GM12878 (cell line): ENCODE data around the gene GFM1. TPM values are rescaled to one million over a fixed set of nuclear protein-coding genes. Genes with fewer than 3 reads are reported as not detected.

Experiments
- ATAC-seq: fragments of 200-7000 bp; cut with Tn5 transposase; 3 replicates; pipeline ENCODE4 v1.9.1; 2020; ENCODE audit warnings: mild to moderate bottlenecking, moderate library complexity
- BruUV-seq: library from RNA; stranded (reverse); fragments of 400-500 nt; replicated peaks from 2 replicates; lab custom pipeline; 2021; lab: Mats Ljungman, UMichigan
- CTCF ChIA-PET: fragments of 300-600 bp; sonication (Branson Sonifier 250); formaldehyde crosslinking; extraction: SDS; loops from one replicate; lab custom pipeline; 2021; ENCODE audit warnings: inconsistent platforms; lab: Yijun Ruan, JAX
- POLR2A ChIA-PET: fragments of 350-600 bp; formaldehyde crosslinking; extraction: SDS; loops from one replicate; lab custom pipeline; 2021; ENCODE audit warnings: inconsistent platforms; lab: Charles Lee
- RAD21 ChIA-PET: fragments of 300-600 bp; sonication (Branson Sonifier 250); formaldehyde crosslinking; loops from one replicate; lab custom pipeline; 2023; ENCODE audit warnings: antibody characterized with exemption; ENCODE audit not compliant: unreplicated experiment; lab: Charles Lee
- SMC1A ChIA-PET: fragments of 300-600 bp; sonication (Branson Sonifier 250); formaldehyde crosslinking; loops from one replicate; lab custom pipeline; 2023; ENCODE audit not compliant: unreplicated experiment, uncharacterized antibody; lab: Charles Lee
- DNase-seq: peaks from one replicate; pipeline ENCODE4 v3.0.0-alpha.2; 2011; ENCODE audit warnings: low read depth, low spot score
- FAIRE-seq: peaks from 3 replicates; lab custom pipeline; 2011; peaks lifted over from hg19 to GRCh38; lab: Jason Lieb, UNC
- H2AFZ ChIP-seq: 2 replicates; pipeline ENCODE4 v1.6.0; 2011; ENCODE audit warnings: low read depth, low read length, control low read depth; ENCODE audit not compliant: control insufficient read depth
- H3K27ac ChIP-seq: 2 replicates; pipeline ENCODE4 v1.5.1; 2011; ENCODE audit warnings: control low read depth; ENCODE audit not compliant: control insufficient read depth, insufficient read depth
- H3K27me3 ChIP-seq, 2 experiments: replicated peaks in 1 of 2; 2 replicates each; pipeline versions ENCODE4 v1.6.0 to v1.6.1; 2011; ENCODE audit warnings: low read length in 1 of 2; ENCODE audit not compliant: control insufficient read depth in 2 of 2, insufficient read depth in 2 of 2
- H3K36me3 ChIP-seq, 2 experiments: 2 replicates each; pipeline ENCODE4 v1.5.1; 2011; ENCODE audit warnings: low read length in 1 of 2; ENCODE audit not compliant: control insufficient read depth in 2 of 2, insufficient read depth in 2 of 2
- H3K4me1 ChIP-seq: 2 replicates; pipeline ENCODE4 v1.6.1; 2011; ENCODE audit warnings: mild to moderate bottlenecking, low read length, moderate library complexity, mixed read lengths; ENCODE audit not compliant: control insufficient read depth, insufficient read depth
- H3K4me2 ChIP-seq: 2 replicates; pipeline ENCODE4 v1.6.0; 2011; ENCODE audit warnings: control low read depth; ENCODE audit not compliant: control insufficient read depth, insufficient read depth
- H3K4me3 ChIP-seq: fragments of 200-600 bp; sonication (generic); 2 replicates; pipeline ENCODE4 v1.5.1; 2016
- H3K79me2 ChIP-seq: 2 replicates; pipeline ENCODE4 v1.6.0; 2011; ENCODE audit warnings: low read length; ENCODE audit not compliant: control insufficient read depth, insufficient read depth
- H3K9ac ChIP-seq: 2 replicates; pipeline ENCODE4 v1.8.0; 2011; ENCODE audit warnings: low read length, control low read depth, mixed read lengths; ENCODE audit not compliant: control insufficient read depth, insufficient read depth
- H3K9me3 ChIP-seq: replicated peaks from 3 replicates; pipeline ENCODE4 v1.5.1; 2011; ENCODE audit warnings: mild to moderate bottlenecking, low read length; ENCODE audit not compliant: control insufficient read depth, insufficient read depth
- H4K20me1 ChIP-seq: 2 replicates; pipeline ENCODE4 v1.6.0; 2011; ENCODE audit not compliant: control insufficient read depth, insufficient read depth
- CEBPB ChIP-seq, 2 experiments: fragments of 150-350 bp in 1 of 2; IDR thresholded peaks; 2 replicates each; pipeline ENCODE4 v1.6.1; 2012 to 2014; ENCODE audit warnings: low read depth in 2 of 2, low read length in 2 of 2, borderline replicate concordance in 1 of 2, inconsistent platforms in 1 of 2
- EGR1 ChIP-seq, 2 experiments: IDR thresholded peaks; 1 replicate in 1 of 2; 2 replicates in 1 of 2; pipeline ENCODE4 v1.6.1; 2011 to 2012; ENCODE audit warnings: low read depth in 2 of 2, low read length in 2 of 2, borderline replicate concordance in 1 of 2, mild to moderate bottlenecking in 1 of 2, moderate library complexity in 1 of 2
- FOXM1 ChIP-seq: IDR thresholded peaks from 2 replicates; pipeline ENCODE4 v1.6.1; 2012; ENCODE audit warnings: low read depth, mild to moderate bottlenecking, inconsistent platforms, low read length, moderate library complexity
- HDGF ChIP-seq: fragments of 450-650 bp; IDR thresholded peaks from 2 replicates; pipeline ENCODE4 v1.6.1; 2016; ENCODE audit warnings: antibody characterized with exemption
- IRF4 ChIP-seq: IDR thresholded peaks from 2 replicates; pipeline ENCODE4 v1.6.1; 2011; ENCODE audit warnings: low read depth, low read length
- NFYB ChIP-seq: IDR thresholded peaks from 2 replicates; pipeline ENCODE4 v1.6.1; 2011; ENCODE audit warnings: low read depth, mild to moderate bottlenecking, low read length, improper control_type of control experiment, moderate library complexity; ENCODE audit not compliant: insufficient read depth
- NR2F1 ChIP-seq: fragments of 450-650 bp; conservative IDR thresholded peaks from 2 replicates; pipeline ENCODE4 v1.6.1; 2017; ENCODE audit warnings: mild to moderate bottlenecking
- PKNOX1 ChIP-seq: fragments of 450-650 bp; IDR thresholded peaks from 2 replicates; pipeline ENCODE4 v1.6.1; 2016; ENCODE audit warnings: mild to moderate bottlenecking
- RAD21 ChIP-seq: IDR thresholded peaks from 2 replicates; pipeline ENCODE4 v1.6.1; 2011; ENCODE audit warnings: mild to moderate bottlenecking, low read depth, low read length, moderate library complexity; ENCODE audit not compliant: insufficient read depth
- RFX5 ChIP-seq: IDR thresholded peaks from 2 replicates; pipeline ENCODE4 v1.6.1; 2011; ENCODE audit warnings: low read depth, low read length, improper control_type of control experiment
- RUNX3 ChIP-seq: IDR thresholded peaks from 2 replicates; pipeline ENCODE4 v1.6.1; 2012; ENCODE audit warnings: low read length, inconsistent platforms
- SIX5 ChIP-seq: IDR thresholded peaks from 2 replicates; pipeline ENCODE4 v1.6.1; 2011; ENCODE audit warnings: mild to moderate bottlenecking, low read depth, low read length, moderate library complexity; ENCODE audit not compliant: severe bottlenecking
- SUZ12 ChIP-seq: fragments of 200-600 bp; sonication (generic); IDR thresholded peaks from one replicate; pipeline ENCODE4 v1.6.1; 2018; ENCODE audit warnings: antibody characterized with exemption, mild to moderate bottlenecking; ENCODE audit not compliant: unreplicated experiment
- TARDBP ChIP-seq: IDR thresholded peaks from 2 replicates; pipeline ENCODE4 v1.6.1; 2016; ENCODE audit warnings: borderline replicate concordance
- TBL1XR1 ChIP-seq: IDR thresholded peaks from 2 replicates; pipeline ENCODE4 v1.6.1; 2012; ENCODE audit warnings: low read depth, low read length, improper control_type of control experiment
- ZBTB33 ChIP-seq: fragments of 450-650 bp; IDR thresholded peaks from 2 replicates; pipeline ENCODE4 v1.6.1; 2017; ENCODE audit warnings: mild to moderate bottlenecking
- ZNF274 ChIP-seq: IDR thresholded peaks from one replicate; pipeline ENCODE4 v1.8.0; 2011; ENCODE audit not compliant: insufficient read length, insufficient read depth
- ZNF384 ChIP-seq: IDR thresholded peaks from 2 replicates; pipeline ENCODE4 v1.6.1; 2012; ENCODE audit warnings: low read depth, mild to moderate bottlenecking, low read length, improper control_type of control experiment, borderline replicate concordance
- WGBS: methylation state at CpG from one replicate; pipeline ENCODE4 v1.1.6; 2016; ENCODE audit warnings: low lambda C conversion rate; ENCODE audit not compliant: insufficient replicate concordance, insufficient coverage; ENCODE audit errors: missing lambda C conversion rate; 5-methylcytosine and 5-hydroxymethylcytosine counted together
- in situ Hi-C: fragments of 300-500 bp; cut with MboI; formaldehyde crosslinking; loops from 9 replicates; pipeline ENCODE4 v1.14.3; 2018; ENCODE audit warnings: mixed read lengths
- intact Hi-C: fragments of 100-400 bp; cut with micrococcal nuclease; formaldehyde crosslinking; loops from one replicate; pipeline ENCODE4 v1.14.2; 2022; ENCODE audit not compliant: unreplicated experiment
- polyA plus RNA-seq, 11 experiments: library from polyadenylated mRNA; depleted of rRNA in 4 of 11; unstranded in 6 of 11; stranded (reverse) in 5 of 11; fragments of >200 nt; fragmentation: Nextera tagmentation in 4 of 11; fragmentation: Illumina TruSeq in 1 of 11; extraction: Ambion mirVana in 4 of 11; extraction: Trizol in 1 of 11; gene quantifications; 1 replicate in 1 of 11; 2 replicates in 10 of 11; pipeline versions ENCODE4 v1.2.1 to v1.2.3, GENCODE V29; 2011 to 2016; ENCODE audit warnings: inconsistent platforms in 2 of 11, missing spikeins in 2 of 11, low read depth in 1 of 11
- total RNA-seq, 4 experiments: library from RNA; depleted of rRNA in 3 of 4; stranded (reverse); fragments of >200 nt in 3 of 4; fragmentation: Illumina TruSeq in 1 of 4; extraction: Trizol in 1 of 4; gene quantifications; 2 replicates each; pipeline versions ENCODE4 v1.2.1 to v1.2.3, GENCODE V29; 2013 to 2021

Gene GFM1
- total and polyA plus RNA-seq, 10 of the 15 experiments (the other 5 are each of a cell fraction or from before 2014, with no cell fraction given), result 36.9 to 87.2 (median 57.3) TPM

- intact Hi-C loops (no loop called here), in situ Hi-C loops (no loop called here)
- no peak overlapping the region for H3K9ac ChIP-seq
- H3K27me3 ChIP-seq, result no peaks in the 10 kb centered on the region
- ChIA-PET POLR2A (no interaction called here), CTCF (interaction anchor here (0.8 to 2.2 kb wide), 3 partner anchors 15 to 25 kb away, joined by 3 to 8 read pairs (median 4); no protein-coding TSS in a partner anchor), SMC1A (interaction anchor here (1.4 kb wide), 1 partner anchor 41 kb away, joined by 3 read pairs; no protein-coding TSS in a partner anchor), RAD21 (no interaction called here)
- no peaks in the 10 kb centered on the region for H4K20me1 ChIP-seq
- no peak for ATAC-seq
- DNase-seq, result no peak
- H3K4me1 ChIP-seq, result no peaks in the 10 kb centered on the region
- H3K4me2 ChIP-seq, result no peak overlapping the region
- WGBS, result 94% methylated on average over 1 of the region's 1 CpG
- no peaks in the 10 kb centered on the region; a peak in 1 of 4 replicates for H3K36me3 ChIP-seq
- no peaks in the 10 kb centered on the region for H3K9me3 ChIP-seq
- FAIRE-seq, result no peak
- TF ChIP-seq CEBPB (IDR thresholded peaks at IDR 0.05; ENCODE audit: borderline replicate concordance in 1 of 2, low read depth in 2 of 2, low read length in 2 of 2) (no peak), EGR1 (IDR thresholded peaks at IDR 0.05; ENCODE audit: borderline replicate concordance in 1 of 2, low read depth in 2 of 2, low read length in 2 of 2) (no peak), HDGF (no peak), TBL1XR1 (no peak), FOXM1 (no peak), RUNX3 (no peak), ZNF384 (no peak), SIX5 (no peak), RFX5 (no peak), PKNOX1 (no peak), NR2F1 (no peak), NFYB (no peak), ZNF274 (no peak), IRF4 (no peak), SUZ12 (no peak), ZBTB33 (no peak), RAD21 (no peak), TARDBP (no peak)
- BruUV-seq, result no TSS peak
- H3K27ac ChIP-seq, result no peak overlapping the region
- no peak overlapping the region for H3K4me3 ChIP-seq
- H3K79me2 ChIP-seq, result no peaks in the 10 kb centered on the region
- no peak overlapping the region for H2AFZ ChIP-seq
Observed at GRCh38 chr3:158703566-158703965, 59.2 kb downstream of the GFM1 start.
